GM19463 (cell line): ENCODE data around the gene SULT1C4.

Experiments
- ATAC-seq: cut with Tn5 transposase; IDR thresholded peaks from one replicate; pipeline ENCODE4 v1.9.1; 2021; ENCODE audit warnings: mild to moderate bottlenecking, moderate library complexity; ENCODE audit not compliant: unreplicated experiment

SULT1C4 gene

DNA sequence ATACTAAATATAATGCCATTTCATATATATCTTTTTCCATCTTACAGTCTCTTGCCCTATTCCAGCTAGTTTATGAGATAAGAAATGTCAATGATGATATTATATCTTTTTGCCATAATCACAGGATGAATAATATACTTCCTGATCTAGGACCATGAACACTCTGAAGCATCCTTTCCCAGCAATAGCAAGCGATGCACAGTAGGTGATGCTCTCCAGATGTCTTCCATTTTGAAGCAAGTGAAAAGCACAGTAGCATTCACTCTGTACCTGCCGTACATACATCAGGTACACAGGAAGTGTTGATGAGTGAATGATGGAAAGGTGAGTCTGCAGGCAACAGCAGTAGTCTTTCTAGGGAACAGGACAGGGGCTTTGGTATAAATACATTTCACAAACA lies 8.6 kb upstream of the SULT1C4 start:
- no peak for ATAC-seq

DNA sequence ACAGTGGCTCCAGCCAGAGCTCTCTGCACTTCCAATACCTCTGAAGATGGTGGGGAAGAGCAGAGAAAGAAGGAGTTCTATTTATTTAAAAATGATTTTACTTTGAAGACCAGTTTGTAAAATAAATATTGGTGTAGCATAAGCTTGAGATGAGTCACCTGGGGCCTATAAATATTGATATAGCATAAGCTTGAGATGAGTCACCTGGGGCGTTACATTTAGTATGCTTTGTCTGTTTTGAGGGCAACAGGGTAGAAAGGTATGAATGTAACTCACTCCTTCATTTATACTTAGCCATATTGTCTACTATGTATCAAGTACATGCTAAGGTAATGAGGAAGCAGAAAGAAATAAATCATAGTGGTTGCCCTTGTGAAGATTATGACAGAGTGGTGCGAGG lies 7.7 kb upstream of the SULT1C4 start:
- ATAC-seq, result no peak

DNA sequence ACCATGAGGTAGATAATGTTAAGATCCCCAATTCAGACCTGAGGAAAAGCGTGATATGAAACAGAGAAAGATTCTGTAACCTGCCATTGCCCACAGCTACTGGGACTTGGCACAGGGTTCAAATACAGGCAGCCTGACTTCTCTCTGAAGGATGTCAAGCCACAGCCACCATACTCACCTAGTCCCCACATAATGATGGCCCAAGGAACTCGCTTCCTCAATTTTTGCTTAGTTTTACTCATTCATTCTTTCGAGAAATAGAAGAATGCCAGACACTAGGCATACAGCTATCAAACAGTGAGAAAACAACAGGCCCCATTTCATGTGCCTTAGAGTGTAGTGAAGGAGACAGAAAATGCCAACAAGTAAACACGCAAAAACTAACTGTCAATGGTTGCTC lies 980 bp upstream of the SULT1C4 start:
- no peak for ATAC-seq

DNA sequence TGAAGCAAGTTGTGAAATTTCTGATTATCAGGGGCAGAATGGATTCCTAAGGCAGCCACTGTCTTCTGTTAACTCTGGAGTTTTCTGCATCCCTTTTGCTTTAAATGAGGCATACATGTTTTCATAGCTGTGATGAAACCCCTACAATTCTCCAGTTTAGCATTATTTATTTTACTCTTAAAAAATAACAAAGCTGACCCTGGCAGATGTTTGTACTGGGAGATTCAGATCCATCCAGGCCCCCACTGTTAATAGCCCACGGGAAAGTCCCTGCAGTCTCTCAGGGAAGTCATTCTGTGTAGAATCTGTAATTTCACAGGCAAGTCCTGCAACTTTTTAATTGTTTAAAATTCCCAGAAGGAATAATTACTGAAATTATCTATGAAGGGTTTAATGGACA lies 353 bp upstream of the SULT1C4 start:
- ATAC-seq, result no peak

DNA sequence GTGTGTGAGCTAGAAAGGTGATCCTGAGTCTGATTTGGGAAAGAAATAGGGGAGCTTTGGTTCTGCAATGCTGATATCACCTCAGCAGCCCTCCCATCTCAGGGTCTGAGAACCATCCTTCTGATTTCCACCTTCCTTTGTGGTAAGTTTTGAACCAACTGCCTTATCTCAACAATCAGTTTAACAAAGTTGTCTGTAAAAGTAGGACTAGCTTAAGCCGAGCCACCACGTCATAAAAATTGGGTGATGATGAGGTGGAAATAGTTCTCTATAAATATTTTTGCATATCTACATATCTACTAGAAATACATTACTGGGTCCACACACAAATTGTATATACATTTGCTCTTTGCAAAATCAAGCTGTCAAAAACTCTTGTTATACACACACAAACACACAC lies 1.1 kb downstream of the SULT1C4 start:
- no peak for ATAC-seq

DNA sequence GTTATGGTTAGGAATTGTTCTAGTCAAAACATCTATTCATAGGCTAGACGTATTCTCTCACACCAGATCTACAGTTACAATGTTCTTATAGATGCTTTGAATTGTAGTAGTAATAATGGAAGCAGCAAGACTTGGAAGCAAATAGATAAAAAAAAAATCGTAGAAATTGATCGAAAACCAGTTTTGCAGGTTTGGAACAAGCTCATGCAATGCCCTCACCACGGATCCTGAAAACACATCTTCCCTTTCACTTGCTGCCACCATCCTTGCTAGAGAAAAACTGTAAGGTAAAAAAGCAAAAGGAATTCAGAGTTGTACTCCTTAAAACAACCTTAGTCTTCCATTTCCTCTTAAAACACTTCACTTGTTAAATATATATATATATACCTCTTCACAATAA lies 4.4 kb downstream of the SULT1C4 start:
- ATAC-seq, result no peak

DNA sequence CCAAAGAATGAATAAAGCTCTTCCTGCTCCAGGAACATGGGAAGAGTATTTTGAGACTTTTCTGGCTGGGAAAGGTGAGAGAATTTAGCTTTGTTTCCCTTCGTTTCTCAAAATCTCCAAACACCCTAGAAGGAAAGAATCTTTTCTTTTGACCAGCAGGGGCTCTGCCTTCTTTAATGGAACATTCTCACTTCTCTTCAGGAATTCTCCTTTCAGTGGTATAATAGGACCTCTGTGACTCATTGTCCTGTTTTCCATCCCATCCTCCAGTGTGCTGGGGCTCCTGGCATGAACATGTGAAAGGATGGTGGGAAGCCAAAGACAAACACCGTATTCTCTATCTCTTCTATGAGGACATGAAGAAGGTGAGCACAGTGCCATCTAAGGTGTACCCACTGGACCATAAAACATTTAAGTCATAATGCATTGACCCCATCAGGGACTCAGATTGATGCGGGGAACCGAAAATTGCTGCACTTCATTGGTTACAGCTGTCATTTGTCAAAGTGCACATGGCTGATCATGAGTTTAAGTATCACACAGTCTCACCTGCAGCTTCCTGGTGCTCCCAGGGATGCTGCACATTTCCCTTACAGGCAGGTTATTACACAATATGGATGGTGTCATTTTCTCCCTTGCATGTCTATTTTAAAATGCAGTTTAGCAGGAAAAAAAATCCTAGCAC lies 5.5 kb downstream of the SULT1C4 start:
- ATAC-seq, result peak; percentile 39

DNA sequence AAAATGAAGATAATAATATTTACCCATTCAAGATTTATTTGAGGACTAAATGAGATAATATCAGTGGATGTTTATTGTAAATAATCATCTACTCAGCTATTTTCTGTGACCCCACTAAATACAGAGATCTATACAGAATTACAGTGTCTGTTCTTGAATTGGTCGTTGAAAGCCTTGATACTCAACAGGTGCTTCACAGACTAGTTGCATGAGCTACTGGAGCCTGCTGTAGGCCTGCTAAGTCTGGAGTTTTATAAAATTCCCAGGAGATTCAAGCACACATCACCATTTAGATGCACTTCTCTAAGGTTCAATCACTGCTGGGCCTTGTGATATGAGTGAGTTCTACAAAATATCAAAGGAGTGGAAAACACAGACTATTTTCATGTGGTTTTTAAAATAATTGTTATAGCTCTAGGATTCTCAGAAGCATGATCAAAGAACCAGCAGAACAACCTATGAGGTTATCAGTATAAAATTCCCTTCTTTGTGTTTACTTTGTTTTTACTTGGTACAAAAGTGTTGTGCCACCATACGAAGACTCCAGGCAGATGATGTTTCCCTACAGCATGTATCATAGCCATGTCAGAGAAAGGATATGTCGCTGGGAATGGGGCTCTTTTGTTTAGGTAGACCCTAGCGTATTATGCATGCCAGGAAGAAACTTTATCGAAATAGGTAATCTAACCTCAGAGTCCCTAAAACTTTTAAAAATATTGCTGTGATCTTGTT lies 7.1 kb downstream of the SULT1C4 start:
- no peak for ATAC-seq

DNA sequence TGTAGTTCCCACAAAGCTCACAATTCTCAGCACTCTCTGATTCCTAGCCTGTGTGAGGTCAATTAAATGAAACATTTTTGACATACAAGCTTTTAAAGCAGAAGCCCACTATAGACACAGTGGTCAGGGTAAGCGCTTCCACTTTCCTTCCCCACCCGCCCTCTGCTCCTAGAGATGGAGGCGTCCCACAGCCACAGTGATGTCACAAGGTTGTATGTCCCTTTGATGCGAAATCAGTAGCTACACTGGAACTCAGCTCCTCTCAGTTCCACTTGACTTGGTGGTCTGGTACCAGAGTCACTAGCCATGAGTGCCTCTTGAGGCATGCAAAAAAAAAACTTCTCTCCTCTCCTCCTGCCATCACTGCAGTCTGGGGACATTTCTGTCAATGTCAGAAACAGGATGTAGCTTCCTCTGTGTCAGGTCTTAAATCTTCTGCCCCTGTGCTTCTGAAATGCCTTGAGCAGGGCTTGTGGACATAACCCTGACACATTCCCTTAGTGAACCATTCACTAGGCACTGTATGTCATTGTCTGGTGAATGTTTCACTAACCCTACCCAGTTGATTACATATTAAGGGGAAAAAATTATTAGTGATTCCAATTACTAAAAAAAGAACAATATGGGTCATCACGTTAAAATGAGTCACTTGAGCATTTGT lies 7.8 kb downstream of the SULT1C4 start:
- ATAC-seq, result peak; percentile 87

DNA sequence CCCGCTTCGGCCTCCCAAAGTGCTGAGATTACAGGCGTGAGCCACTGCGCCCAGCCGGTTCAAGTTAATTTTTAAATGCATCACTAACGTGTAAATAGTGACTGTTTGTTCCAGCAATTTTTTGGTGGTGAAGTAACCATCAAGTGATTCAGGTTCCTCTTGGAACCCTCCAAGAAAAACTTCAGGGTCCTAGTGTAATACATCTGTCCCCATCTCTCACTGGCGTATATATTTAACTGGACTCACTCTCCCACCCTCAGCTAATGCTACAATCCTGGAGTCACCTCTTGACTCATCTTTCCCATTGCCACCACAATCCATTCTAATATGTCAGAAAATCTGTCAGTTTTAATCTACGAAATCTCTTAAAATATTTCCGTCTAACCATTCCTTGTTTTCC lies 10.3 kb downstream of the SULT1C4 start:
- no peak for ATAC-seq

DNA sequence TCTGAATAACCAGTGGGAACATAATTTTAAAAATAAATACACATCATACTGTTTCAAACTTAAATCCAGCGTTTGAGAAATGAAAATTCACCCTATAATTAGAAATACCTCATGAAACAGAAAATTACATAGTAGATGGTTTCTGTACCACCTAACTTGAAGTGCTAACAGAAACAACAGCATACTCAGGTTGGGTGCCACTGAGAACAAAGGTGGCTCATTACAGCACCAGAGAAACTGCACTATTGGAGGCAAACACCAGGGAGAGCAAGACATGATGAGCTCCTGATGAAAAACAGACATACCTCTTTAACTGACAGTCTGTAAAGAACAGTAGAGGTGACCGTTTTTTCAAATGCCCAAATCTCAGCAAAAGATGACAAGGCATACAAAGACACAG lies 12.6 kb downstream of the SULT1C4 start:
- no peak for ATAC-seq

DNA sequence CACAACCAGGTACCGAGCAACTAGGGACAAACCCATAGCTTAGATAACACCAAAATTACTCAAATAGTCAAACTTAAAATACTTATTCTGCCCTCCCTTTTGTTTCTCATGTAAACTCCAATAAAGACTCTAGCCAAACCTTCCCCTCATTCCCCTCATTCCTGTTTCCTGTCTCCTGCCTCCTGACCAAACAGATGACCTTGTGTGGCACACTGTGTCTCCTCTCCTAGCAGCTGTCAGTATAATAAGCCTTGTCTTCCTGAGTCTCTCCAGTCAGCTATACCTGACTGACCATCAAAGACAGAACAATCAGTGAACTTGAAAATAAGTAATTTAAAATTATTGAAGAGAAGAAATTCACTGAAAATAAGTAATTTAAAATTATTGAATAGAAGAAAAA lies 14.3 kb downstream of the SULT1C4 start:
- ATAC-seq, result no peak

DNA sequence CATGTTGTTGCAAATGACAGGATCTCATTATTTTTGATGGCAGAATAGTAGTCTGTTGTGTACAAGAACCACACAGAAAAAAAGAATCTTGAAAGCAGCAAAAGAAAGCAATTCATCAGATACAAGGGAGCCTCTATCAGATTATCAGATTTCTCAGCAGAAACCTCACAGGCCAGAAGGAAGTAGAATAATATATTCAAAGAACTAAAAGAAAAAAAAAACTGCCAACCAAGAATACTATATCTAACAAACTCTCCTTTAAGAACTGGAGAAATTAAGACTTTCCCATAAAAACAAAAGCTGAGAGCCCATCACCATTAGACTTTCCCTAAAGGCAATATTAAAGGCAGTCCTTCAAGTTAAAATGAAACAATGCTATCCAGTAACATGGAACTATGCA lies 15.4 kb downstream of the SULT1C4 start:
- no peak for ATAC-seq

DNA sequence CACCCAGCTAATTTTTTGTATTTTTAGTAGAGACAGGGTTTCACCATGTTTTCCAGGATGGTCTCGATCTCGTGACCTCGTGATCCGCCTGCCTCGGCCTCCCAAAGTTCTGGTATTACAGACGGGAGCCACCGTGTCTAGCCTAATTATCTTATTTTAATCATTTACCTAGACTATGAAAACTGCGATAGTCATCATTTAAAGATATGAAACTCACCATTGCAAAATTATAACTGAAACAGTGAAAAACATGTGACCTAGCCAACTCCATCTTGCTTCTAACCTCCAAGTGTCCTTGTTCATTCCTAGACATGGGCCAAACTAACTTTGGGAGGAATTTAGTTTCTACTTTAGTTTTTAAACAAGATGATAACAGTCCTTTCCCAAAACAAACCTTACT lies 17.4 kb downstream of the SULT1C4 start:
- ATAC-seq, result no peak

DNA sequence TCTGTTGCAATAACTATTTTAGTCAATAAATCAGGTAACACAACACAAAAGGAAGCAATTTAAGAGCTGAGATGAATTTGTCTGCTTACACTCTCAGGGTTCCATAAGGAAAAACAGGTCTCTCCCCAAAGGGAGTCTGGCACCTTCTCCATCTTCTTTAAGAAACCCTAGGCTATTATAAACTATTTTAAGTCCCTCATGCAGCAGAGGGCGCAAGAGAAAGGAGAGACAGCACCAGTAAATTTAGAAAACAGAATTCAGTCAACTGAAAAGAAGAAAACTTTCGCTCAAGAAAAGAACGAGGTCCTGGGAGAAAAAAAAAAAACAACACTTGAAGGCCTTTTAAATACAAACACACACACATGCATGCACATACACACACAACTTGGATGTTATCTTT lies 19.1 kb downstream of the SULT1C4 start:
- no peak for ATAC-seq

DNA sequence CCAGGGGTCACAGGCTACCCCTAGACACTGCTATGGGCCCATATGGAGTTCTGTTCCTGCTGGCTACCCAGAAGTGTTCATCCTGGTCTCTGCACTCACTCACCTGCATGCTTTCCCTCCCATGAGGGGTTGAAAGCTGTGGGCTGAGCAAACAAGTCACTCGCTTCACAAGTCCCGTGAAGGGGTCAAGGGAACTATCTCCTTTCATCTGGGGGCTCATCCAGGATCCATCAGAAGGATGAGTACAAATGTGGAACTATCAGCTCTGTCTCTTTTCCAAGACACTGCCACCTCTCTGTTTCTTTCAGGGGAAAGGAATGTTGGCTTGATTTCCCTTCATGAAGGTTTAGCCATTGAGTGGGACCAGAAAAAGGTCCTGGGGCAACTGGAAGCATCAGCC lies 21.7 kb downstream of the SULT1C4 start:
- ATAC-seq, result no peak

DNA sequence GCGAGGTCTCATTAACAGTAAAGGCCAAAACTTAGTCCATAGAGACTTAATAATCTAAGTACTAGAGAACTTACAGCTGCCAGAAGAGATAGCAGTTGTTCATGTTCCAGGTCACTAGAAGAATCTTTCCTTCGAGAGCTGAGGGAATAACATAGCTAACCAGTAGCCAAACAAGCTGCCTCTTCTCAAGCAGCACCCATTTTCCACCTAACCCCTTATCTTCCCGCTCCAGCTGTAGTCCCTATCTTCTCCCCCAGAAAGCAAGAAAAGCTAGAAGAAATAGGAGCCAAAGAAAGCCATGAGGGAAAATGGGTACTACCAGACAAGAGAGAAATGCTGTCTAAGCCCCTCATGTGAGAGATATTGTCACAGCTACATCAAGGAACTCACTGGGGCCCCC lies 24.0 kb downstream of the SULT1C4 start:
- ATAC-seq, result no peak

DNA sequence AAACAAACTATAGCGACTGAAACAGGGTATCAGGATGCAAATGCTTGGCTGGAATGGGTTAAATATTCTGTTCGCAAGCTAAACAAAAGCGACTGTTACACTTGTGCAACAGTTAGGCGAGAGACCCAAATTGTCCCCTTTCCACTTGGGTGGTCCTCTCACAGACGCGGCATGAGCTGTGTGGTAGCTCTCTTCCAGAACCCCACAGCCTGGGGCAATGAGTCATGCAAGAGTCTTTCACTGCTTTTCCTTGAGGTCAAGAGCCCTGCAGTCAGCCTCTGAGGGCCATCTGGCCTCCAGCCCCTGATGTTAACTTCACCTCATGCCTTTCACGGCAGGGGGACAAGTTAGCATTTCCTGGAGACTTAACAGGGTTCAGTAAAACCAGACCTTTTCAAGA lies 25.7 kb downstream of the SULT1C4 start:
- ATAC-seq, result no peak

DNA sequence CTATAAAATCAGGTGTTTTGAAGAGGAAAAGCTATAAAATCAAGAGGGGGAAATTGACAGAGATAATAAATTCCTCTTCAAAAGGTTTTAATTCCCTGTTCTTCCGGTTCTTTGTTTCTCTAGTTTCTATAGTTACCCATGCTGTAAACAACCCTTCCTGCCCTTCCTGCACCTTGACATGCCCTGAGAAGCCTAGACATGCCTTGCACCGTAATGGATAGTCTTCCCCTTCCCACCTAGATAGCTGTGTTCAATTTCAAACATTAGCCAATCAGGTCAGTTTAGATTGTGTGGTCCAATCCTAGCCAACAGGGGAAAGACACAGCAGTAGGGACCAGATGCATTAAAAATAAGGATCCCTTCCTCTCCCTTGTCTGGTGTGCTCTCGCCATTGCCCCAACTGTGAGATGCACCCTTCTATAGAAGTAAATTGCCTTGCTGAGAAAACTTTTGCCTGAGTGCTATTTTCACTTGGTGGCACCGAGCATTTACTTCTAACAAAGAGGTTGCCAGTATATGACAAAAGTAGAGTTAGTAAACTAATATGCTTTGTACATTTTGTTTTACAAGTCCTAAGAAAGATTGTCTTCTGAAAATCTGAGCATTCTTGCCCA lies 27.1 kb downstream of the SULT1C4 start:
- ATAC-seq, result no peak

DNA sequence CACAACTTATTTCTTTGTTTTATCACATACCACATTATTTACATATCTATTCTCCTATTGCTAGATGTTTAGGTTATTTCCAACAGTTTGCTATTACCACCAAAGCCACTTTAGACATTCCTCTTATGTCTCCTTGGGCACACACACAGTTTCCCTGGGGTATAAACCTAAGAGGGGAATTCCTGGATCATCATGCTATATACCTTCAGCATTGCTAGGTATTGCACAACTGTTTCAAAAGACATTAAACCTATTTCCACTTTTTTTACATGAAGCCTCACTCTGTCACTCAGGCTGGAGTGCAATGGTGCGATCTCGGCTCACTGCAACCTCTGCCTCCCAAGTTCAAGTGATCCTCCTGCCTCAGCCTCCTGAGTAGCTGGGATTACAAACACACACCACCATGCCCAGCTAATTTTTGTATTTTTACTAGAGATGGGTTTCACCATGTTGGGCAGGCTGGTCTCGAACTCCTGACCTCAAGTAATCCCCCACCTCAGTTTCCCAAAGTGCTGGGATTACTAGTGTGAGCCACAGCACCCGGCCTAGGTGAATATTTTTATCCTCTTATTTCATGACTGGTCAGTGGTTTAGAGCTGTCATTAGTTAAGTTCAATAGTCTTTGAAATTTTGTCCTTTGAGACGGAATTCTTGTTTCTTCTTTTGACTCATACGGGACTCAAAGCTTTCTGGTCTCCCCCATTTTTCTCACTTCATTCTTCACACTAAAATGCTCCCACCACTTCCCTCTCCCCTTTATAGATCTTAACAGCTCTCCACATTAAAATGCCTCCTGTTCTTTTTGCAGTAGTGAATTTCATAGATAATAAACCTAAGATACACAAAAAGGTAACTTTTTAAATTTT lies 30.3 kb downstream of the SULT1C4 start:
- no peak for ATAC-seq

DNA sequence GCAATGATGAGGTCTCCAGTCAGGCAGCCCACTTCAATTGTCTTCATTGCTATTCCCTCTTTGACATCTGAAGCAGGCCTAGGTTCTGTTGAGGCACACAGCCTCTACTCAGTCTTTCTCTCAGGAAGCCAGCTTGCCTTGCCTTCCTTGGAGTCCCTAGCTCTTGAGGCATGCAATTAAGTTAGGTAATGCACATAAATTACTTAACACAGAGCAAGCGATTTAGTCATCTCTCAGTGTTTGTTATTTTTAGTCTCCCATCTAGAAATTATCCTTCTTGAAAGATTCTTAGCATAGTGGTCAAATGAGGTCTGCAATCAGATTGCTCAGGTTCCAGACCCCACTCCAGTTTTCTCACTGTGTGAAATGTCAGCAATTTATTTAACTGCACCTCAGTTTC lies 32.0 kb downstream of the SULT1C4 start:
- ATAC-seq, result no peak
